Trophoblast cell (in vitro differentiated cells and primary cell): Measurements from ENCODE around the gene PYDC2.

ENCODE experiments used
- DNase-seq, 2 donors: peaks; one replicate each; pipeline ENCODE4 v3.0.0-alpha.2; 2016
- H2AFZ ChIP-seq: 2 replicates; pipeline ENCODE4 v1.6.1; 2013; ENCODE audit warnings: low read length, moderate library complexity, mild to moderate bottlenecking; ENCODE audit not compliant: insufficient read depth, poor library complexity
- H2AK5ac ChIP-seq: 2 replicates; pipeline ENCODE4 v1.6.1; 2013; ENCODE audit warnings: mild to moderate bottlenecking, low read length
- H2BK120ac ChIP-seq: 2 replicates; pipeline ENCODE4 v1.6.1; 2013; ENCODE audit warnings: low read length, mild to moderate bottlenecking, moderate library complexity; ENCODE audit not compliant: insufficient read depth, poor library complexity
- H2BK12ac ChIP-seq: 2 replicates; pipeline ENCODE4 v1.6.1; 2013; ENCODE audit warnings: mild to moderate bottlenecking, low read length, moderate library complexity
- H2BK5ac ChIP-seq: 2 replicates; pipeline ENCODE4 v1.6.1; 2013; ENCODE audit warnings: low read length, low read depth, moderate library complexity, mild to moderate bottlenecking; ENCODE audit not compliant: poor library complexity
- H3K14ac ChIP-seq: 2 replicates; pipeline ENCODE4 v1.6.1; 2013; ENCODE audit warnings: mild to moderate bottlenecking, low read length
- H3K18ac ChIP-seq: 2 replicates; pipeline ENCODE4 v1.6.1; 2013; ENCODE audit warnings: mild to moderate bottlenecking, low read length
- H3K23ac ChIP-seq: 2 replicates; pipeline ENCODE4 v1.6.1; 2013; ENCODE audit warnings: low read length
- H3K27ac ChIP-seq: 2 replicates; pipeline ENCODE4 v1.5.1; 2013; ENCODE audit warnings: low read depth, mild to moderate bottlenecking, inconsistent platforms, low read length, moderate library complexity
- H3K27me3 ChIP-seq: 2 replicates; pipeline ENCODE4 v1.6.1; 2013; ENCODE audit warnings: inconsistent platforms, mild to moderate bottlenecking, low read length, moderate library complexity; ENCODE audit not compliant: insufficient read depth
- H3K36me3 ChIP-seq, 2 experiments: 1 replicate in 1 of 2; 2 replicates in 1 of 2; pipeline ENCODE4 v1.6.1; 2013; ENCODE audit warnings: low read length in 2 of 2, mild to moderate bottlenecking in 2 of 2, moderate library complexity in 1 of 2; ENCODE audit not compliant: insufficient read depth in 2 of 2, control insufficient read depth in 1 of 2
- H3K4ac ChIP-seq: 2 replicates; pipeline ENCODE4 v1.6.1; 2013; ENCODE audit warnings: low read depth, mild to moderate bottlenecking, low read length, moderate library complexity
- H3K4me1 ChIP-seq, 2 experiments: 1 replicate in 1 of 2; 2 replicates in 1 of 2; pipeline ENCODE4 v1.6.1; 2013; ENCODE audit warnings: low read length in 2 of 2, mild to moderate bottlenecking in 2 of 2, moderate library complexity in 1 of 2; ENCODE audit not compliant: insufficient read depth in 2 of 2, control insufficient read depth in 1 of 2
- H3K4me2 ChIP-seq: 2 replicates; pipeline ENCODE4 v1.6.1; 2013; ENCODE audit warnings: inconsistent platforms, mild to moderate bottlenecking, low read length, moderate library complexity
- H3K4me3 ChIP-seq: 2 replicates; pipeline ENCODE4 v1.5.1; 2013; ENCODE audit warnings: mild to moderate bottlenecking, low read depth, low read length, inconsistent platforms
- H3K79me1 ChIP-seq: one replicate; pipeline ENCODE4 v1.6.1; 2013; ENCODE audit warnings: low read length
- H3K79me2 ChIP-seq: 2 replicates; pipeline ENCODE4 v1.6.1; 2013; ENCODE audit warnings: low read length, mild to moderate bottlenecking; ENCODE audit not compliant: control insufficient read depth, insufficient read depth, poor library complexity
- H3K9ac ChIP-seq: 2 replicates; pipeline ENCODE4 v1.6.1; 2013; ENCODE audit warnings: mild to moderate bottlenecking, low read length
- H3K9me3 ChIP-seq: 2 replicates; pipeline ENCODE4 v1.6.1; 2013; ENCODE audit warnings: low read depth, mild to moderate bottlenecking, control low read depth, inconsistent platforms, low read length; ENCODE audit not compliant: insufficient read depth
- H4K12ac ChIP-seq: 2 replicates; pipeline ENCODE4 v1.6.1; 2013; ENCODE audit warnings: low read depth, mild to moderate bottlenecking, low read length, moderate library complexity
- H4K8ac ChIP-seq: 2 replicates; pipeline ENCODE4 v1.6.1; 2013; ENCODE audit warnings: low read depth, mild to moderate bottlenecking, low read length, moderate library complexity
- H4K91ac ChIP-seq: one replicate; pipeline ENCODE4 v1.6.1; 2013; ENCODE audit warnings: low read depth, mild to moderate bottlenecking, low read length, moderate library complexity
- WGBS: extraction: QIAGEN DNeasy Blood & Tissue Kit; methylation state at CpG from one replicate; pipeline ENCODE4 v1.1.7; 2013; ENCODE audit warnings: missing lambda C conversion rate; ENCODE audit not compliant: insufficient read length, insufficient coverage; ENCODE audit errors: extremely low coverage; 5-methylcytosine and 5-hydroxymethylcytosine counted together

The PYDC2 gene

GRCh38 chr3:191440532-191440931 lies 20.4 kb upstream of the PYDC2 start:
- Histone ChIP-seq H3K4me3 (no peak overlapping the region), H4K91ac (no peak overlapping the region), H3K9ac (no peak overlapping the region), H3K4me2 (no peak overlapping the region), H3K27me3 (no peaks in the 10 kb centered on the region), H2BK120ac (no peak overlapping the region), H3K14ac (no peak overlapping the region), H3K23ac (no peak overlapping the region), H3K27ac (no peak overlapping the region), H2BK5ac (no peak overlapping the region), H3K9me3 (no peaks in the 10 kb centered on the region), H3K36me3 (no peaks in the 10 kb centered on the region), H4K8ac (no peak overlapping the region), H2AK5ac (no peak overlapping the region), H2AFZ (no peak overlapping the region), H3K18ac (no peak overlapping the region), H3K79me2 (no peaks in the 10 kb centered on the region), H3K4ac (no peak overlapping the region), H3K4me1 (no peaks in the 10 kb centered on the region), H4K12ac (no peak overlapping the region), H2BK12ac (no peak overlapping the region), H3K79me1 (no peaks in the 10 kb centered on the region)
- DNase-seq: no peak
- WGBS: no CpG with 5 or more reads among the region's 4 CpGs

DNA sequence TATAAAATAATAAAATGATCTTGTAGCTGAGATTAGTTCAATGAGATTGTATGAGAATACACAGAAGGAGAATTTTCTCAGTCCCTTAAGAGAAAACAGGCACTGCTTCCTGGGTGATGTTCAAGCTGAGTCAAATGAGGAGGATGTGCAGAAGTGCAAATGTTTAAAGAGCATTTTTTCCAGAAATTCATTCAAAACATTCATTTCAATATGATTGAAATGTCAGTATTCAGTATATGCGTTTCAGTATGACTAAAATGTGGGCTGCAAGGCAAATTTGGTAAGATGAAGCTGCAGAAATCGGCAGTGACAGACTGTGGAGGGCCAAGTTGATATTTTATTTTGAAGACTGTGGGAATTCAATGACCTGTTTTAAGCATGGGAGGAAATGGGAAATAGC lies 19.3 kb upstream of the PYDC2 start:
- DNase-seq: no peak
- Histone ChIP-seq H3K27ac (no peak overlapping the region), H4K12ac (no peak overlapping the region), H3K9ac (no peak overlapping the region), H3K4me3 (no peak overlapping the region), H4K91ac (no peak overlapping the region), H3K4me2 (no peak overlapping the region), H3K14ac (no peak overlapping the region), H4K8ac (no peak overlapping the region), H2AFZ (no peak overlapping the region), H3K18ac (no peak overlapping the region), H2BK5ac (no peak overlapping the region), H3K4ac (no peak overlapping the region), H3K23ac (no peak overlapping the region), H3K4me1 (no peaks in the 10 kb centered on the region), H2BK120ac (no peak overlapping the region), H2AK5ac (no peak overlapping the region), H3K36me3 (no peaks in the 10 kb centered on the region), H3K27me3 (no peaks in the 10 kb centered on the region), H3K9me3 (no peaks in the 10 kb centered on the region), H3K79me2 (no peaks in the 10 kb centered on the region), H3K79me1 (no peaks in the 10 kb centered on the region), H2BK12ac (no peak overlapping the region)
- no CpG with 5 or more reads among the region's 2 CpGs for WGBS

- Histone ChIP-seq H3K23ac (no peak overlapping the region), H3K4me2 (no peak overlapping the region), H3K4me1 (no peaks in the 10 kb centered on the region), H4K8ac (no peak overlapping the region), H3K36me3 (no peaks in the 10 kb centered on the region), H2BK120ac (no peak overlapping the region), H3K4ac (no peak overlapping the region), H3K14ac (no peak overlapping the region), H3K4me3 (no peak overlapping the region), H3K9ac (no peak overlapping the region), H2BK12ac (no peak overlapping the region), H3K27me3 (no peaks in the 10 kb centered on the region), H3K18ac (no peak overlapping the region), H4K12ac (no peak overlapping the region), H3K79me2 (no peaks in the 10 kb centered on the region), H2BK5ac (no peak overlapping the region), H3K79me1 (no peaks in the 10 kb centered on the region), H4K91ac (no peak overlapping the region), H3K9me3 (no peaks in the 10 kb centered on the region), H3K27ac (no peak overlapping the region), H2AFZ (no peak overlapping the region), H2AK5ac (no peak overlapping the region)
- WGBS: no CpG with 5 or more reads among the region's 3 CpGs
- no peak for DNase-seq
Measured at GRCh38 chr3:191444569-191444968, 16.4 kb upstream of the PYDC2 start.

GRCh38 chr3:191449256-191449655 lies 11.7 kb upstream of the PYDC2 start:
- H2AFZ ChIP-seq: no peak overlapping the region
- no peak overlapping the region for H2BK120ac ChIP-seq
- no peak overlapping the region for H2BK5ac ChIP-seq
- H4K12ac ChIP-seq: no peak overlapping the region
- no peaks in the 10 kb centered on the region for H3K36me3 ChIP-seq
- no peak overlapping the region for H3K4ac ChIP-seq
- H3K18ac ChIP-seq: no peak overlapping the region
- no peaks in the 10 kb centered on the region for H3K4me1 ChIP-seq
- H3K27me3 ChIP-seq: no peaks in the 10 kb centered on the region
- no peak overlapping the region for H4K8ac ChIP-seq
- no peak overlapping the region for H2BK12ac ChIP-seq
- no peak overlapping the region for H3K9ac ChIP-seq
- no peak overlapping the region for H3K14ac ChIP-seq
- no peak overlapping the region for H3K4me2 ChIP-seq
- no peak overlapping the region for H4K91ac ChIP-seq
- no peaks in the 10 kb centered on the region for H3K79me2 ChIP-seq
- DNase-seq: no peak
- no peak overlapping the region for H3K27ac ChIP-seq
- no peak overlapping the region for H3K23ac ChIP-seq
- no peak overlapping the region for H2AK5ac ChIP-seq
- peaks cover 2% of the 10 kb centered on the region for H3K9me3 ChIP-seq
- H3K4me3 ChIP-seq: no peak overlapping the region
- WGBS: no CpG with 5 or more reads among the region's 1 CpG
- no peaks in the 10 kb centered on the region for H3K79me1 ChIP-seq
